A549 (cell line): ENCODE results near the gene CA12. TPM values are rescaled to one million over a fixed set of nuclear protein-coding genes. Genes with fewer than 3 reads are reported as not detected.
A peak's percentile ranks its signal among the peaks of the same experiment; 100 is the strongest.

Experiments used
- ATAC-seq, 2 experiments: fragments of 200-7000 bp in 1 of 2; fragments of >200 bp in 1 of 2; cut with Nextera tagmentation in 1 of 2; cut with Tn5 transposase in 1 of 2; 3 replicates each; pipeline versions ENCODE4 v1.8.0 to v1.9.1; 2018 to 2020; ENCODE audit warnings: mild to moderate bottlenecking in 1 of 2, moderate library complexity in 1 of 2
- CTCF ChIA-PET: fragments of 300-600 bp; sonication (Branson Sonifier 250); formaldehyde crosslinking; extraction: SDS; loops from one replicate; lab custom pipeline; 2021; ENCODE audit warnings: antibody characterized with exemption, inconsistent platforms; lab: Yijun Ruan, JAX
- POLR2A ChIA-PET: fragments of 350-600 bp; formaldehyde crosslinking; extraction: SDS; loops from one replicate; lab custom pipeline; 2021; ENCODE audit warnings: antibody characterized with exemption, inconsistent platforms; lab: Yijun Ruan, JAX
- DNase-seq, 2 experiments: peaks; one replicate each; pipeline versions ENCODE4 v3.0.0 to v3.0.0-alpha.2; 2011 to 2016; ENCODE audit warnings: low read depth in 1 of 2, low spot score in 1 of 2
- FAIRE-seq: peaks from 2 replicates; lab custom pipeline; 2011; peaks lifted over from hg19 to GRCh38; lab: Jason Lieb, UNC
- H3K27ac ChIP-seq, 2 experiments: fragments of >200 bp; sonication (Bioruptor Twin); formaldehyde crosslinking; 3 replicates each; pipeline ENCODE4 v1.5.1; 2016 to 2017
- H3K4me1 ChIP-seq: fragments of >200 bp; sonication (Bioruptor Twin); formaldehyde crosslinking; 3 replicates; pipeline ENCODE4 v1.6.1; 2016
- H3K4me2 ChIP-seq: fragments of >200 bp; sonication (Bioruptor Twin); formaldehyde crosslinking; 3 replicates; pipeline ENCODE4 v1.6.1; 2016
- H3K4me3 ChIP-seq: fragments of >200 bp; sonication (Bioruptor Twin); formaldehyde crosslinking; 3 replicates; pipeline ENCODE4 v1.5.1; 2016
- H3K9me3 ChIP-seq: fragments of >200 bp; sonication (Bioruptor Twin); formaldehyde crosslinking; 3 replicates; pipeline ENCODE4 v1.6.1; 2016
- CBX2 ChIP-seq: fragments of 200-600 bp; sonication (generic); IDR thresholded peaks from 2 replicates; pipeline ENCODE4 v1.6.1; 2016; ENCODE audit warnings: low read depth, mild to moderate bottlenecking, borderline replicate concordance
- EHMT2 ChIP-seq: fragments of 200-600 bp; sonication (generic); IDR thresholded peaks from 2 replicates; pipeline ENCODE4 v1.6.1; 2016; ENCODE audit warnings: antibody characterized with exemption, low read depth, mild to moderate bottlenecking, moderate library complexity
- EP300 ChIP-seq, 2 experiments: fragments of >200 bp; sonication (Bioruptor Twin); formaldehyde crosslinking; IDR thresholded peaks; 2 replicates in 1 of 2; 3 replicates in 1 of 2; pipeline ENCODE4 v1.6.1; 2016 to 2017
- ESRRA ChIP-seq: fragments of 150-350 bp; IDR thresholded peaks from 2 replicates; pipeline ENCODE4 v1.6.1; 2014; ENCODE audit warnings: mild to moderate bottlenecking, low read length, borderline replicate concordance
- FOSB ChIP-seq: fragments of 250-450 bp; sonication (Bioruptor Pico); IDR thresholded peaks from 2 replicates; pipeline ENCODE4 v1.5.0; 2020; ENCODE audit warnings: mild to moderate bottlenecking, moderate library complexity
- FOSL2 ChIP-seq, 2 experiments: fragments of 450-650 bp in 1 of 2; fragments of >200 bp in 1 of 2; sonication (Bioruptor Twin) in 1 of 2; formaldehyde crosslinking; IDR thresholded peaks; 2 replicates each; pipeline versions ENCODE4 v1.5.0 to v1.6.1; 2016 to 2020; ENCODE audit warnings: mild to moderate bottlenecking in 1 of 2, moderate library complexity in 1 of 2
- FOXS1 ChIP-seq: fragments of 250-450 bp; sonication (Bioruptor Pico); IDR thresholded peaks from 2 replicates; pipeline ENCODE4 v1.5.0; 2020; ENCODE audit warnings: mild to moderate bottlenecking, moderate library complexity
- HOXA7 ChIP-seq: fragments of 250-450 bp; sonication (Bioruptor Pico); IDR thresholded peaks from 2 replicates; pipeline ENCODE4 v1.5.0; 2020; ENCODE audit warnings: mild to moderate bottlenecking, moderate library complexity
- JUNB ChIP-seq: fragments of >200 bp; sonication (Bioruptor Twin); formaldehyde crosslinking; IDR thresholded peaks from 2 replicates; pipeline ENCODE4 v1.6.1; 2016
- MAFK ChIP-seq: fragments of 450-650 bp; IDR thresholded peaks from 2 replicates; pipeline ENCODE4 v1.6.1; 2014; ENCODE audit not compliant: partially characterized antibody
- NR3C1 ChIP-seq: fragments of >200 bp; sonication (Bioruptor Twin); formaldehyde crosslinking; IDR thresholded peaks from 3 replicates; pipeline ENCODE4 v1.6.1; 2017
- PHF8 ChIP-seq: fragments of 200-600 bp; sonication (generic); IDR thresholded peaks from 2 replicates; pipeline ENCODE4 v1.6.1; 2016; ENCODE audit warnings: low read depth, mild to moderate bottlenecking, antibody characterized with exemption, moderate library complexity, borderline replicate concordance
- POLR2A ChIP-seq: IDR thresholded peaks from 2 replicates; pipeline ENCODE4 v1.6.1; 2012; ENCODE audit warnings: mild to moderate bottlenecking, low read length
- RAD21 ChIP-seq, 2 experiments: fragments of >200 bp in 1 of 2; sonication (Bioruptor Twin) in 1 of 2; formaldehyde crosslinking in 1 of 2; IDR thresholded peaks in 1 of 2; conservative IDR thresholded peaks in 1 of 2; 2 replicates in 1 of 2; 3 replicates in 1 of 2; pipeline ENCODE4 v1.6.1; 2012 to 2018; ENCODE audit warnings: inconsistent platforms in 1 of 2
- RFX5 ChIP-seq: fragments of 450-650 bp; IDR thresholded peaks from 2 replicates; pipeline ENCODE4 v1.7.1; 2014; ENCODE audit warnings: antibody characterized with exemption, mild to moderate bottlenecking, moderate library complexity
- ZFP36 ChIP-seq: fragments of 450-650 bp; IDR thresholded peaks from 2 replicates; pipeline ENCODE4 v1.6.1; 2014; ENCODE audit warnings: borderline replicate concordance; ENCODE audit not compliant: partially characterized antibody
- ZNF302 ChIP-seq: fragments of 250-450 bp; sonication (Bioruptor Pico); IDR thresholded peaks from 2 replicates; pipeline ENCODE4 v1.9.0; 2021; ENCODE audit warnings: inconsistent platforms, mild to moderate bottlenecking, moderate library complexity
- WGBS: methylation state at CpG from one replicate; pipeline ENCODE4 v1.1.6; 2017; ENCODE audit errors: missing lambda C conversion rate; 5-methylcytosine and 5-hydroxymethylcytosine counted together
- polyA plus RNA-seq, 4 experiments: library from polyadenylated mRNA; depleted of rRNA in 3 of 4; stranded (reverse); fragments of >200 nt; fragmentation: RNase III in 1 of 4; extraction: RNeasy Plus Mini Kit Qiagen cat#74134 plus additional on column Dnase treatment in 1 of 4; gene quantifications; 2 replicates in 3 of 4; 3 replicates in 1 of 4; pipeline ENCODE4 v1.2.3, GENCODE V29; 2011 to 2017
- TF ChIP-seq, protein P1 (sequence below): fragments of 450-650 bp; IDR thresholded peaks from 2 replicates; pipeline ENCODE4 v1.6.1; 2014; ENCODE audit warnings: antibody characterized with exemption
- TF ChIP-seq, protein P2 (sequence below): fragments of 150-350 bp; IDR thresholded peaks from 2 replicates; pipeline ENCODE4 v1.6.1; 2014; ENCODE audit warnings: low read depth, mild to moderate bottlenecking, low read length
- TF ChIP-seq, protein P3 (sequence below): fragments of >200 bp; sonication (Bioruptor Twin); formaldehyde crosslinking; IDR thresholded peaks from 3 replicates; pipeline ENCODE4 v1.5.1; 2016
- TF ChIP-seq, protein P4 (sequence below): IDR thresholded peaks from 2 replicates; pipeline ENCODE4 v1.6.1; 2012; ENCODE audit warnings: low read depth, borderline replicate concordance
- TF ChIP-seq, protein P5 (sequence below): fragments of 250-450 bp; sonication (Bioruptor Pico); IDR thresholded peaks from 2 replicates; pipeline ENCODE4 v1.5.0; 2021; ENCODE audit warnings: mild to moderate bottlenecking, moderate library complexity, borderline replicate concordance
- TF ChIP-seq, protein P6 (sequence below): fragments of 250-450 bp; sonication (Bioruptor Pico); IDR thresholded peaks from 2 replicates; pipeline ENCODE4 v1.5.0; 2020; ENCODE audit warnings: low read depth, mild to moderate bottlenecking, moderate library complexity
- TF ChIP-seq, protein P7 (sequence below): fragments of >200 bp; sonication (Bioruptor Twin); formaldehyde crosslinking; IDR thresholded peaks from 3 replicates; pipeline ENCODE4 v1.6.1; 2016
- TF ChIP-seq, protein P8 (sequence below): fragments of >200 bp; sonication (Bioruptor Twin); formaldehyde crosslinking; IDR thresholded peaks from 2 replicates; pipeline ENCODE4 v1.6.1; 2016

The CA12 gene
- polyA plus RNA-seq, 2 of the 4 experiments (the other 2 are of a cell fraction): 129 to 323 TPM

DNA sequence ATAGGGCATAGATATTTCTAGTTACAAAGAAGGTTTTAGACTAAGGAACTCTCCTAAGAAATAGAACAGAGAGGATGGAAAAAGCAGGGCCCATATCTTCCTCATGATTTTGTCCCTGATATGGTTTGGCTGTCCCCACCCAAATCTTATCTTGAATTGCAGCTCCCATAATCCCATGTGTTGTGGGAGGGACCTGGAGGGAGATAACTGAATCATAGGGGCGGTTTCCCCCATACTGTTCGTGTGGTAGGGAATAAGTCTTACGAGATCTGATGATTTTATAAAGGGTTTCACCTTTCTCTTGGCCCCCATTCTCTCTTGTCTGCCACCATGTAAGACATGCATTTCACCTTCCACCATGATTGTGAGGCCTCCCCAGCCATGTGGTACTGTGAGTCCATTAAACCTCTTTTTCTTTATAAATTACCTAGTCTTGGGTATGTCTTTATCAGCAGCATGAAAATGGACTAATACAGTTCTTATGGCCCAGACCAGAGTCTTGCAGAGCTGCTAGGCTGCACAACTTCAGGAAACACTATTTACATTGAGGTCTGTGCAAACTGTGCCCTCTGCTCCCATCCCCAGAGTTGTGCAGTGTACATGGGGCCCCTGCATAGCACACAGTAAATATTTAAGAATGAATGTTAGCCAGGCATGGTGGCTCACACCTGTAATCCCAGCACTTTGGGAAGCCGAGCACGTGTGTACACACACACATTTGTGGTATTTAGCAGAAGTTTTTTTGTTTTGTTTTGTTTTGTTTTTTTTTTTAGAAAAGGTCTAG, 20.3 kb upstream of the CA12 start:
- 86% methylated on average over 5 of the region's 5 CpGs for WGBS
- no peak overlapping the region for H3K4me3 ChIP-seq
- no peak for TF ChIP-seq JUNB
- TF ChIP-seq RFX5: no peak
- TF ChIP-seq, protein P1, sequence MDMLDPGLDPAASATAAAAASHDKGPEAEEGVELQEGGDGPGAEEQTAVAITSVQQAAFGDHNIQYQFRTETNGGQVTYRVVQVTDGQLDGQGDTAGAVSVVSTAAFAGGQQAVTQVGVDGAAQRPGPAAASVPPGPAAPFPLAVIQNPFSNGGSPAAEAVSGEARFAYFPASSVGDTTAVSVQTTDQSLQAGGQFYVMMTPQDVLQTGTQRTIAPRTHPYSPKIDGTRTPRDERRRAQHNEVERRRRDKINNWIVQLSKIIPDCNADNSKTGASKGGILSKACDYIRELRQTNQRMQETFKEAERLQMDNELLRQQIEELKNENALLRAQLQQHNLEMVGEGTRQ: no peak
- TF ChIP-seq POLR2A: no peak
- TF ChIP-seq CBX2: no peak
- no peak for TF ChIP-seq ZNF302 (CRISPR knock-in tag)
- TF ChIP-seq EHMT2: no peak
- TF ChIP-seq, protein P2, sequence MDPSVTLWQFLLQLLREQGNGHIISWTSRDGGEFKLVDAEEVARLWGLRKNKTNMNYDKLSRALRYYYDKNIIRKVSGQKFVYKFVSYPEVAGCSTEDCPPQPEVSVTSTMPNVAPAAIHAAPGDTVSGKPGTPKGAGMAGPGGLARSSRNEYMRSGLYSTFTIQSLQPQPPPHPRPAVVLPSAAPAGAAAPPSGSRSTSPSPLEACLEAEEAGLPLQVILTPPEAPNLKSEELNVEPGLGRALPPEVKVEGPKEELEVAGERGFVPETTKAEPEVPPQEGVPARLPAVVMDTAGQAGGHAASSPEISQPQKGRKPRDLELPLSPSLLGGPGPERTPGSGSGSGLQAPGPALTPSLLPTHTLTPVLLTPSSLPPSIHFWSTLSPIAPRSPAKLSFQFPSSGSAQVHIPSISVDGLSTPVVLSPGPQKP: no peak
- TF ChIP-seq, protein P3, sequence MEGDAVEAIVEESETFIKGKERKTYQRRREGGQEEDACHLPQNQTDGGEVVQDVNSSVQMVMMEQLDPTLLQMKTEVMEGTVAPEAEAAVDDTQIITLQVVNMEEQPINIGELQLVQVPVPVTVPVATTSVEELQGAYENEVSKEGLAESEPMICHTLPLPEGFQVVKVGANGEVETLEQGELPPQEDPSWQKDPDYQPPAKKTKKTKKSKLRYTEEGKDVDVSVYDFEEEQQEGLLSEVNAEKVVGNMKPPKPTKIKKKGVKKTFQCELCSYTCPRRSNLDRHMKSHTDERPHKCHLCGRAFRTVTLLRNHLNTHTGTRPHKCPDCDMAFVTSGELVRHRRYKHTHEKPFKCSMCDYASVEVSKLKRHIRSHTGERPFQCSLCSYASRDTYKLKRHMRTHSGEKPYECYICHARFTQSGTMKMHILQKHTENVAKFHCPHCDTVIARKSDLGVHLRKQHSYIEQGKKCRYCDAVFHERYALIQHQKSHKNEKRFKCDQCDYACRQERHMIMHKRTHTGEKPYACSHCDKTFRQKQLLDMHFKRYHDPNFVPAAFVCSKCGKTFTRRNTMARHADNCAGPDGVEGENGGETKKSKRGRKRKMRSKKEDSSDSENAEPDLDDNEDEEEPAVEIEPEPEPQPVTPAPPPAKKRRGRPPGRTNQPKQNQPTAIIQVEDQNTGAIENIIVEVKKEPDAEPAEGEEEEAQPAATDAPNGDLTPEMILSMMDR: no peak
- TF ChIP-seq, protein P4, sequence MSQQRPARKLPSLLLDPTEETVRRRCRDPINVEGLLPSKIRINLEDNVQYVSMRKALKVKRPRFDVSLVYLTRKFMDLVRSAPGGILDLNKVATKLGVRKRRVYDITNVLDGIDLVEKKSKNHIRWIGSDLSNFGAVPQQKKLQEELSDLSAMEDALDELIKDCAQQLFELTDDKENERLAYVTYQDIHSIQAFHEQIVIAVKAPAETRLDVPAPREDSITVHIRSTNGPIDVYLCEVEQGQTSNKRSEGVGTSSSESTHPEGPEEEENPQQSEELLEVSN: no peak
- TF ChIP-seq FOXS1 (CRISPR knock-in tag): no peak
- TF ChIP-seq HOXA7 (CRISPR knock-in tag): no peak
- TF ChIP-seq EP300 (IDR thresholded peaks at IDR 0.05): no peak
- TF ChIP-seq RAD21 (conservative IDR thresholded peaks at IDR 0.05 in 1 of 2, IDR thresholded peaks at IDR 0.05 in 1 of 2): no peak
- TF ChIP-seq, all 56 proteins: peak for 0
- POLR2A ChIA-PET: no interaction called here
- CTCF ChIA-PET: interaction anchor here (0.6 to 8.0 kb wide), 46 partner anchors 10 to 916 kb away, joined by 3 to 163 read pairs (median 4); partner anchors contain the start of genes APH1B and CA12
- ATAC-seq (peak in 1 of 2 experiments; percentile 12; a peak in 2 of 6 replicates), FAIRE-seq (no peak), DNase-seq (no peak)
- H3K4me1 ChIP-seq: peaks cover 18% of the 10 kb centered on the region; the same call in 2 of the 3 replicates
- no peak overlapping the region for H3K4me2 ChIP-seq
- H3K9me3 ChIP-seq: no peaks in the 10 kb centered on the region
- peak overlapping the region; percentile 32 to 70; a peak in 3 of 6 replicates for H3K27ac ChIP-seq

DNA sequence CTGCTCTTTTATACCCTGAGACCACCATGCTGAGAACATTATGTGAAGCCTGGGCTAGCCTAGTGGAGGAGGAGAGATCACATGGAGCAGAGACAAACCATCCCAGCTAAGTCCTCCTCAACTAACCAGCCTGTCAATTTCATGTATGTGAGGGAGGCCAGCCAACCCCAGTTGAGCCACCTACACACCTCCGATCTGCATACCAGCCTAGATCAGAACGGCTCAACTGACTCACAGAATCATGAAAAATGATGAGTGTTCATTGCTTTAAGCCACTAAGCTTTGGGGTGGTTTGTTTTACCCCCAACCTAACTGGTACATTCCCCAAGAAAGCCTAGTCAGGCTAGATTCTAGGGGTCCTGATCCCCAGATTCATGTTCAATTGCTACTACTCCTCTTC, 19.4 kb upstream of the CA12 start:
- no peak for ATAC-seq
- Histone ChIP-seq H3K4me3 (no peak overlapping the region), H3K4me1 (peaks cover 26% of the 10 kb centered on the region), H3K27ac (peak overlapping the region in 1 of 2 experiments; percentile 49; a peak in 3 of 6 replicates), H3K4me2 (no peak overlapping the region), H3K9me3 (no peaks in the 10 kb centered on the region)
- FAIRE-seq: no peak
- CTCF ChIA-PET: interaction anchor here (0.8 to 8.0 kb wide), 11 partner anchors 10 to 353 kb away, joined by 3 to 163 read pairs (median 4); partner anchors contain the start of gene APH1B
- no peak for DNase-seq
- 94% methylated on average over 2 of the region's 2 CpGs for WGBS
- POLR2A ChIA-PET: no interaction called here
- TF ChIP-seq MAFK: no peak
- no peak for TF ChIP-seq PHF8
- TF ChIP-seq POLR2A: no peak
- TF ChIP-seq ZNF302 (CRISPR knock-in tag): no peak
- no peak for TF ChIP-seq FOSL2 (IDR thresholded peaks at IDR 0.05)
- no peak for TF ChIP-seq FOSL2 (CRISPR knock-in tag; IDR thresholded peaks at IDR 0.05)
- TF ChIP-seq EP300 (IDR thresholded peaks at IDR 0.05): no peak
- TF ChIP-seq, protein P5, sequence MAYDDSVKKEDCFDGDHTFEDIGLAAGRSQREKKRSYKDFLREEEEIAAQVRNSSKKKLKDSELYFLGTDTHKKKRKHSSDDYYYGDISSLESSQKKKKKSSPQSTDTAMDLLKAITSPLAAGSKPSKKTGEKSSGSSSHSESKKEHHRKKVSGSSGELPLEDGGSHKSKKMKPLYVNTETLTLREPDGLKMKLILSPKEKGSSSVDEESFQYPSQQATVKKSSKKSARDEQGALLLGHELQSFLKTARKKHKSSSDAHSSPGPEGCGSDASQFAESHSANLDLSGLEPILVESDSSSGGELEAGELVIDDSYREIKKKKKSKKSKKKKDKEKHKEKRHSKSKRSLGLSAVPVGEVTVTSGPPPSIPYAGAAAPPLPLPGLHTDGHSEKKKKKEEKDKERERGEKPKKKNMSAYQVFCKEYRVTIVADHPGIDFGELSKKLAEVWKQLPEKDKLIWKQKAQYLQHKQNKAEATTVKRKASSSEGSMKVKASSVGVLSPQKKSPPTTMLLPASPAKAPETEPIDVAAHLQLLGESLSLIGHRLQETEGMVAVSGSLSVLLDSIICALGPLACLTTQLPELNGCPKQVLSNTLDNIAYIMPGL: no peak
- TF ChIP-seq, protein P6, sequence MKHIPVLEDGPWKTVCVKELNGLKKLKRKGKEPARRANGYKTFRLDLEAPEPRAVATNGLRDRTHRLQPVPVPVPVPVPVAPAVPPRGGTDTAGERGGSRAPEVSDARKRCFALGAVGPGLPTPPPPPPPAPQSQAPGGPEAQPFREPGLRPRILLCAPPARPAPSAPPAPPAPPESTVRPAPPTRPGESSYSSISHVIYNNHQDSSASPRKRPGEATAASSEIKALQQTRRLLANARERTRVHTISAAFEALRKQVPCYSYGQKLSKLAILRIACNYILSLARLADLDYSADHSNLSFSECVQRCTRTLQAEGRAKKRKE (CRISPR knock-in tag): no peak
- TF ChIP-seq FOSB (CRISPR knock-in tag): no peak
- TF ChIP-seq NR3C1: no peak
- no peak for TF ChIP-seq ESRRA
- TF ChIP-seq HOXA7 (CRISPR knock-in tag): no peak
- TF ChIP-seq, protein P7, sequence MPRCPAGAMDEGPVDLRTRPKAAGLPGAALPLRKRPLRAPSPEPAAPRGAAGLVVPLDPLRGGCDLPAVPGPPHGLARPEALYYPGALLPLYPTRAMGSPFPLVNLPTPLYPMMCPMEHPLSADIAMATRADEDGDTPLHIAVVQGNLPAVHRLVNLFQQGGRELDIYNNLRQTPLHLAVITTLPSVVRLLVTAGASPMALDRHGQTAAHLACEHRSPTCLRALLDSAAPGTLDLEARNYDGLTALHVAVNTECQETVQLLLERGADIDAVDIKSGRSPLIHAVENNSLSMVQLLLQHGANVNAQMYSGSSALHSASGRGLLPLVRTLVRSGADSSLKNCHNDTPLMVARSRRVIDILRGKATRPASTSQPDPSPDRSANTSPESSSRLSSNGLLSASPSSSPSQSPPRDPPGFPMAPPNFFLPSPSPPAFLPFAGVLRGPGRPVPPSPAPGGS: no peak
- TF ChIP-seq JUNB: no peak
- TF ChIP-seq, protein P8, sequence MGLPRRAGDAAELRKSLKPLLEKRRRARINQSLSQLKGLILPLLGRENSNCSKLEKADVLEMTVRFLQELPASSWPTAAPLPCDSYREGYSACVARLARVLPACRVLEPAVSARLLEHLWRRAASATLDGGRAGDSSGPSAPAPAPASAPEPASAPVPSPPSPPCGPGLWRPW: no peak
- no peak for TF ChIP-seq ZFP36
